K562 (cell line): ENCODE results near the gene C19orf67. TPM values are rescaled to one million over a fixed set of nuclear protein-coding genes. Genes with fewer than 3 reads are reported as not detected.

Experiments used
- CUX1 ChIP-seq: fragments of 200-800 bp; sonication (Bioruptor generic); IDR thresholded peaks from 2 replicates; pipeline ENCODE4 v1.6.1; 2016; ENCODE audit warnings: missing genetic modification characterization, missing compliant biosample characterization
- ELK1 ChIP-seq: sonication (generic); formaldehyde crosslinking; IDR thresholded peaks from 2 replicates; pipeline ENCODE4 v1.8.1; 2022; ENCODE audit warnings: missing genetic modification reagents
- FIP1L1 ChIP-seq: fragments of 200-400 bp; formaldehyde crosslinking; IDR thresholded peaks from 2 replicates; pipeline ENCODE4 v1.6.1; 2018; ENCODE audit warnings: mild to moderate bottlenecking, low read depth, low read length; ENCODE audit not compliant: poor library complexity, severe bottlenecking
- HMGN3 ChIP-seq: IDR thresholded peaks from 2 replicates; pipeline ENCODE4 v1.6.1; 2011; ENCODE audit warnings: borderline replicate concordance, low read depth, mild to moderate bottlenecking, mixed read lengths, low read length; ENCODE audit not compliant: insufficient read length; ENCODE audit errors: extremely low read depth
- NR2F6 ChIP-seq: fragments of 450-650 bp; formaldehyde crosslinking; IDR thresholded peaks from 2 replicates; pipeline ENCODE4 v1.4.0; 2020; ENCODE audit warnings: mild to moderate bottlenecking
- POLR2G ChIP-seq: fragments of 200-400 bp; formaldehyde crosslinking; IDR thresholded peaks from 2 replicates; pipeline ENCODE4 v1.6.1; 2017; ENCODE audit warnings: low read depth, mild to moderate bottlenecking, antibody characterized with exemption, low read length, moderate library complexity
- RBM22 ChIP-seq: fragments of 200-400 bp; formaldehyde crosslinking; IDR thresholded peaks from 2 replicates; pipeline ENCODE4 v1.6.1; 2018; ENCODE audit warnings: low read length, low read depth; ENCODE audit not compliant: poor library complexity, severe bottlenecking
- RNF219 ChIP-seq: fragments of 250-450 bp; sonication (Bioruptor Pico); IDR thresholded peaks from 2 replicates; pipeline ENCODE4 v1.5.0; 2022; ENCODE audit warnings: mild to moderate bottlenecking
- SAP30 ChIP-seq: fragments of 200-600 bp; sonication (generic); IDR thresholded peaks from 2 replicates; pipeline ENCODE4 v1.6.1; 2012; ENCODE audit warnings: borderline replicate concordance, low read depth, mild to moderate bottlenecking, moderate library complexity, low read length, control low read depth, inconsistent platforms; ENCODE audit not compliant: insufficient read depth, poor library complexity, severe bottlenecking
- TRIM25 ChIP-seq: fragments of 450-650 bp; IDR thresholded peaks from 2 replicates; pipeline ENCODE4 v1.7.0; 2016; ENCODE audit warnings: borderline replicate concordance
- USF1 ChIP-seq: sonication (generic); formaldehyde crosslinking; IDR thresholded peaks from 2 replicates; pipeline ENCODE4 v1.9.0; 2022; ENCODE audit warnings: mild to moderate bottlenecking, missing genetic modification reagents
- ZNF354B ChIP-seq: fragments of 250-450 bp; sonication (Bioruptor Pico); IDR thresholded peaks from 2 replicates; pipeline ENCODE4 v1.4.0; 2020
- ZNF395 ChIP-seq: fragments of 200-800 bp; sonication (Bioruptor generic); IDR thresholded peaks from 2 replicates; pipeline ENCODE4 v1.6.1; 2017; ENCODE audit warnings: missing genetic modification characterization, missing compliant biosample characterization
- polyA plus RNA-seq, 8 experiments: library from polyadenylated mRNA; depleted of rRNA in 4 of 8; stranded (reverse) in 5 of 8; unstranded in 3 of 8; fragments of >200 nt; fragmentation: Nextera tagmentation in 2 of 8; fragmentation: Illumina TruSeq in 1 of 8; extraction: Ambion mirVana in 2 of 8; extraction: Trizol in 1 of 8; gene quantifications; 2 replicates each; pipeline versions ENCODE4 v1.2.1 to v1.2.3, GENCODE V29; 2011 to 2014; ENCODE audit warnings: inconsistent platforms in 1 of 8, missing spikeins in 1 of 8
- total RNA-seq, 7 experiments: library from RNA; depleted of rRNA in 6 of 7; stranded (reverse); fragments of >200 nt in 6 of 7; fragmentation: Illumina TruSeq in 2 of 7; extraction: Trizol in 2 of 7; gene quantifications; 2 replicates each; pipeline versions ENCODE4 v1.2.1 to v1.2.3, GENCODE V29; 2011 to 2021; ENCODE audit warnings: low replicate concordance in 1 of 7

Gene C19orf67
- total and polyA plus RNA-seq, 9 of the 15 experiments (the other 6 are each of a cell fraction or from before 2014, with no cell fraction given), result 0.29 to 1.8 (median 0.51) TPM; not detected in 3

GRCh38 chr19:14117668-14118164 lies 32.1 kb upstream of the C19orf67 start, which contains the start of gene PRKACA (continued):
- TF ChIP-seq ZNF395 (CRISPR knock-in tag), result no peak
- TF ChIP-seq CUX1, result no peak
- no peak for TF ChIP-seq FIP1L1
- no peak for TF ChIP-seq NR2F6 (CRISPR knock-in tag)
- no peak for TF ChIP-seq RNF219 (CRISPR knock-in tag)
- TF ChIP-seq HMGN3, result no peak
- TF ChIP-seq TRIM25, result no peak
- no peak for TF ChIP-seq ELK1 (CRISPR knock-in tag)
- no peak for TF ChIP-seq RBM22
- TF ChIP-seq SAP30, result no peak
- no peak for TF ChIP-seq ZNF354B
- peak; percentile 49; the same call in 1 of the 2 replicates for TF ChIP-seq USF1 (CRISPR knock-in tag)
- peak; percentile 70 for TF ChIP-seq POLR2G
